GM18907 (cell line): Measurements from ENCODE around the gene PGBD4.
"Not testable (repeated sequence)": the region's sequence is repeated elsewhere in the genome, so short reads cannot be mapped to it uniquely, and the experiment has no call there.

Experiments
- ATAC-seq: cut with Tn5 transposase; IDR thresholded peaks from one replicate; pipeline ENCODE4 v1.9.1; 2021; ENCODE audit warnings: mild to moderate bottlenecking, moderate library complexity; ENCODE audit not compliant: unreplicated experiment

The PGBD4 gene

GRCh38 chr15:34111488-34111887, 9.6 kb downstream of the PGBD4 start:
- no peak for ATAC-seq

GRCh38 chr15:34114215-34114614, 12.3 kb downstream of the PGBD4 start:
- no peak for ATAC-seq

- ATAC-seq = no peak
Observed at GRCh38 chr15:34114739-34115138, 12.9 kb downstream of the PGBD4 start.

GRCh38 chr15:34116620-34117019, 14.7 kb downstream of the PGBD4 start:
- no peak for ATAC-seq

- no peak for ATAC-seq
Observed at GRCh38 chr15:34119291-34119690, 17.4 kb downstream of the PGBD4 start.

GRCh38 chr15:34120420-34120819, 18.5 kb downstream of the PGBD4 start:
- not testable (repeated sequence) for ATAC-seq

- not testable (repeated sequence) for ATAC-seq
Observed at GRCh38 chr15:34121786-34122185, 19.9 kb downstream of the PGBD4 start.

- no peak for ATAC-seq
Observed at GRCh38 chr15:34122771-34123183, 20.9 kb downstream of the PGBD4 start.

- ATAC-seq = no peak
Observed at GRCh38 chr15:34124651-34125050, 22.8 kb downstream of the PGBD4 start.

- ATAC-seq = no peak
Observed at GRCh38 chr15:34125945-34126344, 24.1 kb downstream of the PGBD4 start.

GRCh38 chr15:34126522-34126921, 24.6 kb downstream of the PGBD4 start:
- ATAC-seq = no peak

GRCh38 chr15:34128898-34129297, 27.0 kb downstream of the PGBD4 start:
- ATAC-seq = no peak

- no peak for ATAC-seq
Observed at GRCh38 chr15:34132881-34133280, 31.0 kb downstream of the PGBD4 start.

GRCh38 chr15:34133511-34133910, 31.6 kb downstream of the PGBD4 start:
- ATAC-seq = no peak

- ATAC-seq = no peak
Observed at GRCh38 chr15:34147371-34148140, 45.7 kb downstream of the PGBD4 start.

GRCh38 chr15:34154725-34155204, 52.9 kb downstream of the PGBD4 start:
- ATAC-seq = no peak

- no peak for ATAC-seq
Observed at GRCh38 chr15:34155859-34156258, 54.0 kb downstream of the PGBD4 start.
